ENCODE measurements around the gene TPM1. TPM values are rescaled to one million over a fixed set of nuclear protein-coding genes. Genes with fewer than 3 reads are reported as not detected.

The TPM1 gene
- total RNA-seq, 2 donors from 2014 or later: 564 to 629 TPM

DNA sequence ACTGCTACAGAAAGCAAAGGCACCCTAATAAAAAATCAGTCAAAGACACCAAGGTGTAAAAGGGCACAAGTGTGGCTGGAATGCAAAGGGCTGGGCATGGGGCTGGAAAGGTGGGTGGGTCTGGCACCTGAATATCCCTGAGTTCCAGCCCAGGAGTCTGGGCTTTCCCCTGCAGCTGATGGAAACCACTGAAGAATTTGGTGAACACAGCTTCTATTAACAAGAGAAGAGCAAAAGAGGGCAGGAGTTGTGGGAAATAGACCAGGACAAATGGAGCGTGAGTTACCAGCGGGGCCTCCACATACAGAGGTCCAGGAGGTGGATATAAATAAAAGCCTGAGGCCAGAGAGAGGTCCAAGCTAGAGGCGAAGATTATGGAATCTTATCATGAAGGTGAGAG is 45.1 kb upstream of the TPM1 start:
- intact Hi-C loops (cut with DNase I): no loop called here
- Histone ChIP-seq H3K9me3 (no peaks in the 10 kb centered on the region), H3K27ac (no peak overlapping the region), H3K4me3 (no peak overlapping the region), H3K36me3 (no peaks in the 10 kb centered on the region), H3K4me1 (replicated peaks) (no peaks in the 10 kb centered on the region), H3K27me3 (replicated peaks; ENCODE audit: insufficient read depth) (no peaks in the 10 kb centered on the region)
- DNase-seq (ENCODE audit: low spot score): no peak
- whole genome bisulfite sequencing: 97% methylated on average over 3 of the region's 3 CpGs
- no peak for TF ChIP-seq POLR2A (IDR thresholded peaks at IDR 0.05)
- TF ChIP-seq, protein P1, sequence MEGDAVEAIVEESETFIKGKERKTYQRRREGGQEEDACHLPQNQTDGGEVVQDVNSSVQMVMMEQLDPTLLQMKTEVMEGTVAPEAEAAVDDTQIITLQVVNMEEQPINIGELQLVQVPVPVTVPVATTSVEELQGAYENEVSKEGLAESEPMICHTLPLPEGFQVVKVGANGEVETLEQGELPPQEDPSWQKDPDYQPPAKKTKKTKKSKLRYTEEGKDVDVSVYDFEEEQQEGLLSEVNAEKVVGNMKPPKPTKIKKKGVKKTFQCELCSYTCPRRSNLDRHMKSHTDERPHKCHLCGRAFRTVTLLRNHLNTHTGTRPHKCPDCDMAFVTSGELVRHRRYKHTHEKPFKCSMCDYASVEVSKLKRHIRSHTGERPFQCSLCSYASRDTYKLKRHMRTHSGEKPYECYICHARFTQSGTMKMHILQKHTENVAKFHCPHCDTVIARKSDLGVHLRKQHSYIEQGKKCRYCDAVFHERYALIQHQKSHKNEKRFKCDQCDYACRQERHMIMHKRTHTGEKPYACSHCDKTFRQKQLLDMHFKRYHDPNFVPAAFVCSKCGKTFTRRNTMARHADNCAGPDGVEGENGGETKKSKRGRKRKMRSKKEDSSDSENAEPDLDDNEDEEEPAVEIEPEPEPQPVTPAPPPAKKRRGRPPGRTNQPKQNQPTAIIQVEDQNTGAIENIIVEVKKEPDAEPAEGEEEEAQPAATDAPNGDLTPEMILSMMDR (IDR thresholded peaks at IDR 0.05): no peak
- no peak for TF ChIP-seq POLR2AphosphoS5 (IDR thresholded peaks at IDR 0.05)

- WGBS: 87% methylated on average over 6 of the region's 6 CpGs
- no peak overlapping the region for H3K4me3 ChIP-seq
- no peak overlapping the region for H3K27ac ChIP-seq
- intact Hi-C loops (cut with DNase I): no loop called here
- no peaks in the 10 kb centered on the region for H3K9me3 ChIP-seq
- no peaks in the 10 kb centered on the region for H3K4me1 ChIP-seq (replicated peaks)
- TF ChIP-seq, protein P1 (IDR thresholded peaks at IDR 0.05): no peak
- TF ChIP-seq POLR2A (IDR thresholded peaks at IDR 0.05): no peak
- TF ChIP-seq POLR2AphosphoS5 (IDR thresholded peaks at IDR 0.05): no peak
- no peak for DNase-seq (ENCODE audit: low spot score)
- H3K27me3 ChIP-seq (replicated peaks; ENCODE audit: insufficient read depth): no peaks in the 10 kb centered on the region
- no peaks in the 10 kb centered on the region for H3K36me3 ChIP-seq
These were observed 44.2 kb upstream of the TPM1 start for GRCh38 chr15:62998262-62998890.

DNA sequence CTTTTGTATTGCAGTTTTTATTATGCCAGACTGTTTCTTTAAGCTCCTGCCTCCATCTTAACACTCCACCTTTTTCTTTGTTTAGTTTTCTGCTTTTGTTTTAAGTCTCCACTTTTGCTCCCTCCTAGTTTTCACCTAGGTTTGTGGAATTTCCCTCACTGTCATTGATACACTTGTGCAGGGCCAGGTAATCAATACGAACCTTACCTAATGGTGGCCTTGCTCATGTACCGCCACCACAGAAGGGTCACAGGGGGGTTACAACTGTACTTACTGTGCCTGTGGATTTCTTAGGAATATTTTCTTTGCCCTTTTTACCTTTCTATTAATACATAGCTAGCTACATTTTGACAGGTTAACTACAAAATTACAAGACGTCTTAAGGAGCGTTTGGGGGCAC is 43.4 kb upstream of the TPM1 start:
- 88% methylated on average over 4 of the region's 4 CpGs for WGBS
- no peak for DNase-seq (ENCODE audit: low spot score)
- intact Hi-C loops (cut with DNase I): no loop called here
- Histone ChIP-seq H3K4me1 (replicated peaks) (no peaks in the 10 kb centered on the region), H3K4me3 (no peak overlapping the region), H3K36me3 (no peaks in the 10 kb centered on the region), H3K27me3 (replicated peaks; ENCODE audit: insufficient read depth) (no peaks in the 10 kb centered on the region), H3K27ac (no peak overlapping the region), H3K9me3 (no peaks in the 10 kb centered on the region)
- TF ChIP-seq POLR2AphosphoS5 (IDR thresholded peaks at IDR 0.05): no peak
- TF ChIP-seq, protein P1 (IDR thresholded peaks at IDR 0.05): no peak

GRCh38 chr15:62999923-63000561 is 42.5 kb upstream of the TPM1 start:
- Histone ChIP-seq H3K36me3 (no peaks in the 10 kb centered on the region), H3K27ac (no peak overlapping the region), H3K4me1 (replicated peaks) (no peaks in the 10 kb centered on the region), H3K27me3 (replicated peaks; ENCODE audit: insufficient read depth) (no peaks in the 10 kb centered on the region), H3K9me3 (no peaks in the 10 kb centered on the region), H3K4me3 (no peak overlapping the region)
- intact Hi-C loops (cut with DNase I): no loop called here
- no peak for DNase-seq (ENCODE audit: low spot score)
- TF ChIP-seq POLR2A (IDR thresholded peaks at IDR 0.05): no peak
- no peak for TF ChIP-seq POLR2AphosphoS5 (IDR thresholded peaks at IDR 0.05)
- TF ChIP-seq, protein P1 (IDR thresholded peaks at IDR 0.05): no peak
- WGBS: 85% methylated on average over 12 of the region's 12 CpGs

DNA sequence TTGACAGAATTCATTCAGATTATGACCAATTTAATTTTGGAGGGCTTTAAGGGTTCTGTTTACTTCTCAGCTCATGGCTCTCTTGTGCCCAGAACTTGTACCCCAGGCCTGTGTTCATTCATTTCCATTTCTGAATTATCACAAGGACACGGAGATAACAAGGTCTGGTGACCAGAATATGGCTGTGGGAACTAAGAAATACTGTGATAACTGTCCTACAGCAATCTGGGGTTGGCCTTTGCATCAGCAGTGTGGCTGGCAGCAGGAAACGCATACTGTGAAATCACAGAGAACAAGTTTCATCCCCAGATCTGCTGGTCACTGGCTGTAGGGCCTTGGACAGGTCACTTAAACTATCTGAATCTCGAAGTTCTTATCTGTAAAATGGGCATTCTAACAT is 41.8 kb upstream of the TPM1 start:
- Histone ChIP-seq H3K27me3 (replicated peaks; ENCODE audit: insufficient read depth) (no peaks in the 10 kb centered on the region), H3K4me1 (replicated peaks) (no peaks in the 10 kb centered on the region), H3K36me3 (no peaks in the 10 kb centered on the region), H3K27ac (no peak overlapping the region), H3K9me3 (no peaks in the 10 kb centered on the region), H3K4me3 (no peak overlapping the region)
- 94% methylated on average over 3 of the region's 3 CpGs for WGBS
- TF ChIP-seq, protein P1 (IDR thresholded peaks at IDR 0.05): no peak
- TF ChIP-seq POLR2A (IDR thresholded peaks at IDR 0.05) (no peak), POLR2AphosphoS5 (IDR thresholded peaks at IDR 0.05) (no peak)
- no peak for DNase-seq (ENCODE audit: low spot score)
- intact Hi-C loops (cut with DNase I): no loop called here

Data from prostate gland (tissue), 2 donors.